ENCODE data around the gene CAMK2B.

GRCh38 chr7:44306606-44307005 is 18.8 kb downstream of the CAMK2B start:
- TF ChIP-seq CTCF (IDR thresholded peaks at IDR 0.05; ENCODE audit: insufficient read depth, low read length, poor library complexity, severe bottlenecking): no peak
- no peak for TF ChIP-seq EZH2phosphoT487 (conservative IDR thresholded peaks at IDR 0.05; ENCODE audit: low read length)
